ENCODE measurements around the gene RASSF4.

Gene RASSF4

DNA sequence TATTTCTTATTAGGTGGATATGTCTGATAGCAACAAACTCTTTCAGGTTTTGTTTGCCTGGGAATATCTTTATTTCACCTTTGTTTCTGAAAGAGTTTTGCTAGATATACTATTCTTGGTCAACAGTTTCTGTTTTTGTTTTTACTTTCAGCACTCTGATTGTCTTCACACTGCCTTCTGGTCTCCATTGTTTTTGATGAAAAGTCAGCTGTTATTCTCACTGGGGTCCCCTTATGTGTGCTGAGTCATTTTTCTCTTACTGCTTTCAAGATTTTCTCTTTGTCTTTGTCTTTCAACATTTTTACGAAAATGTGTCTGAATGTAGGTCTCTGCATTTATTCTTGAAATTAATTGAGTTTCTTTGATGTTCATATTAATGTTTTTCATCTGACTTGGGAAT, 15.2 kb upstream of the RASSF4 start:
- in situ Hi-C loops (cut with HindIII; ENCODE audit: low sequenced_read_pairs): no loop called here

DNA sequence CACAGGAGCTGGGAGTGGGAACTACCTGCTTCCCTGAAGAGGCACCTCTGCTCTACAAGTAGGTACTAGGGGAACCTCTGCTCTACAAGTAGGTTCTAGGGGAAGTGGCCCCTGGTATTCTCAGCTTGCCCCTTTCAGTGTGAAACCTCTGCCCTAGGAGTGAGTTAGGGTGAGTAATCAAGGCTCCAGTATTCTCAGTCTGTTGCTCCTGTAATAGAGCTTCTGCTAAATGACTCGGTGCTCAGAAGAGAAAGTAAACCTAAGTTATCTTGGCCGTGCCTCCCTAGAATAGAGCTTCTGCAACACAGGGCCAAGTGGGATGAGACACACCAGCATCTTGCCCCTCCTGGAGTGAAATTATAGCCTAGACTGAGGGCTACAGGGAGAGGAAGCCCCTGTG, 13.4 kb upstream of the RASSF4 start:
- in situ Hi-C loops (cut with HindIII; ENCODE audit: low sequenced_read_pairs): no loop called here

GRCh38 chr10:44947371-44948152, 12.0 kb upstream of the RASSF4 start:
- in situ Hi-C loops (cut with HindIII; ENCODE audit: low sequenced_read_pairs): no loop called here

DNA sequence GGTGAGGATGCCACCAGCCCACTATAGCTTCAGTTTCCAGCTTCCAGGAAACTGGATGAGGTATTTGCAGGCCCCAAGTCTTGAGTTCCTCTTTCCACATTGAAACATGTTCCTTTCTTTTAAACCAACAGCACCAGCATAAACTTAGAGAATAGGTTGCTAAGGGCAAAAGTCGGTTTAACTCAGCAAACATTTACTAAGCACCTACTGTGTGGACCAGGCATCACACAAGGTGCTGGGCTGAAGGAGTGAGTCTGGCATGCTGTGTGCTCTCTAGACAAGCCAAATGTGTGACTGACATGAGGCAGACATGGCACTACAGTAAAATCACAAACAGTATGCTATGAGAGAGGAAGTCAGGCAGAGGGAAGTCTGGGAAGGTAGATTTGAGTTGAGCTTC, 11.0 kb upstream of the RASSF4 start:
- in situ Hi-C loops (cut with HindIII; ENCODE audit: low sequenced_read_pairs): no loop called here

- in situ Hi-C loops (cut with HindIII; ENCODE audit: low sequenced_read_pairs): no loop called here
These were observed 10.3 kb upstream of the RASSF4 start for GRCh38 chr10:44949127-44949802.

DNA sequence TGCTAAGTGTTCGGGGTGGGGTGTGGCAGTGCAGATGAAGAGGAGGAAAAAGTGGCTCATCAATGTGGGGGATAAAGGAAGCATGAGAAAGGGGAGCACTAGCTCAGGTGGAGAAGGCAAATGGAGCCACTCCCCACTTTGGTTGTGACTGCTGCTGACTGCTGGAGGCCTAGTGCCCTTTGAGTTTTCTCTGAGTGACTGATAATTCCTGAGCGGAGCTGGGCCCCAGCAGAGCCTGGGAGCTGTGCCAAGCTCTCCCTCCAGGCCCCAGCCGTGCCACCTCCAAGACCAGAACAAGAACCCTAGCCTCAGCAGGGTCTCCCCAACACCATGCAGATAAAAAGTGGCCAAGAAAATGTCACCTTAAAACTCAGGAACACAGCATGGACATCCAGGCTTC, 9.7 kb upstream of the RASSF4 start:
- in situ Hi-C loops (cut with HindIII; ENCODE audit: low sequenced_read_pairs): no loop called here

GRCh38 chr10:44950326-44951225, 9.0 kb upstream of the RASSF4 start:
- in situ Hi-C loops (cut with HindIII; ENCODE audit: low sequenced_read_pairs): no loop called here

GRCh38 chr10:44951576-44952226, 7.9 kb upstream of the RASSF4 start:
- in situ Hi-C loops (cut with HindIII; ENCODE audit: low sequenced_read_pairs): no loop called here

GRCh38 chr10:44952779-44953231, 6.8 kb upstream of the RASSF4 start:
- in situ Hi-C loops (cut with HindIII; ENCODE audit: low sequenced_read_pairs): no loop called here

GRCh38 chr10:44954042-44954441, 5.6 kb upstream of the RASSF4 start:
- in situ Hi-C loops (cut with HindIII; ENCODE audit: low sequenced_read_pairs): no loop called here

DNA sequence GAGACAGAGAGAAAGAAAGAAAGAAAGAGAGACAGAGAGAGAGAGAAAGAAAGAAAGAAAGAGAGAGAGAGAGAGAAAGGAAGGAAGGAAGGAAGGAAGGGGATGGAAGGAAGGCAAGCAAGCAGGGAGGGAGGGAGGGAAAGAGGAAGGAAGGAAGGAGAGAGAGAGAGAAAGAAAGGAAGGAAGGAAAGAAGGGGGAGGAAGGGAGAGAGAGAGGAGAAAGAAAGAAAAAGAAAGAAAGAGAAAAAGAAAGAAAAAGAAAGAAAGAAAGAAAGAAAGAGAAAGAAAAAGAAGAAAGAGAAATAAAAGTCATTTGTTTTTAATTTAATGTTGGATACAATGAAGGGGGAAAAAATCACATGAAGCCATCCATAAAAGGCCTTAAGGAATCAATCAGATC, 4.6 kb upstream of the RASSF4 start:
- in situ Hi-C loops (cut with HindIII; ENCODE audit: low sequenced_read_pairs): no loop called here

- in situ Hi-C loops (cut with HindIII; ENCODE audit: low sequenced_read_pairs): no loop called here
These were observed 4.1 kb upstream of the RASSF4 start for GRCh38 chr10:44955413-44956070.

DNA sequence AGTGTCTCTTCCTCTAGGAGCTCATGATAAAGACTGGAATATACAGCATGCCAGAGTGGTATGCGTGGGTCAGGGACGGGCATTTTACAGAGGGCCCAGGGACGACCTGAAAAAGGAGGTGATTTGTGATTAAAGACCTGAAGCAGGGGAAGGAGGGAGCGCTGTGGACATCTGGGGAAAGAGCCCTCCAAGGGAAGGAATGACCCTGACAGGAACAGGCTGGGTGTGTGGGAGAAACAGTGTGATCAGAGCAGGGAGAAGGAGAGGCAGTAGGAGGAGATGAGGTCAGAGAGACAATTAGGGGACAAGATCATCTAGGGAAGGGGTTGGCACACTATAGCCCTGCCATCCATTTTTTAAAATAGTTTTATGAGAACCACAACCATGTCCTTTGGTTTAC, 3.4 kb upstream of the RASSF4 start:
- in situ Hi-C loops (cut with HindIII; ENCODE audit: low sequenced_read_pairs): no loop called here

DNA sequence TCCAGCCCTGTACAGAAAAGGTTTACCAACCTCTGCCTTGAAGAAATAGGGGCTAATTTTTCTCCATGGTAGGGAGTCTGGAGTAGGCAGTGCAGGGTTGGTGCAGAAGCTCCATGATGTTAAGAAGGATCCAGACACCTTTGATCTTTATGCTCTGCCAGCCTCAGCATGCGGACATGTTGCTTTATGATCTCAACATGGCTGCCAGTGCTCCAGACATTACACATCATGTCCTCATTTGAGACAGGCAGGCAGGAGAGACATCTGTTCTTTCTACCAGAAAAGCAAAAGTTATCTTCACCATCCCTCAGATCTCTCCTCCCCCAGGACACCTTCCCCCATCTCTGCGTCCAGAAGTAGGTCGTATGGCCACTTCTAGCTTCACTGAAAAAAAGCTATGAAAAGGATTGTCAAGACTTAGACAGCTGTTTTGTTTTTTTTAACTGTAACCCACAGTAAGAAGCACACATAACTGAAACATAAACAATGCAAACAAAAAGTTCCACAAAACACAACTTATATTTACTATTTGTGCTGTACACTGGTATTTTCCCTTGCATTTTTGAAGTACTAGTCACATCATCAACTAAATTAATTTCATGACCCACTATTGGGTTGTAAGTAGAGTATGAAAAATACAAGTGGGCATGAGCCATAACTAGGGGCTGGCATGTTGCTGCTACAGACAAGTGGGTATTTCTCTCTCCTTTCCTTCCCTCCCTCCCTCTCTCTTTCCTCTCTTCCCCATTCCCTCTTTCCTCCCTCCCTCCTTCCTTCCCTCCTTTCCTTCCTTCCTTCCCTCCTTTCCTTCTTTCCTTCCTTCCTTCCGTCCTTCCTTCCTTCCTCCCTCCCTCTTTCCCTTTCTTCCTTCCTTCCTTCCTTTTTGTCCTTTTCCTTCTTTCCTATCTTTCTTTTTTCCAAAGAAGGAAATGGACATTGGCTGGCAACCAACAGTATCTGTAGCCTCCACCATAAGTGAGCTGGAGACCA, 2.6 kb upstream of the RASSF4 start:
- in situ Hi-C loops (cut with HindIII; ENCODE audit: low sequenced_read_pairs): no loop called here

GRCh38 chr10:44958196-44958897, 1.3 kb upstream of the RASSF4 start:
- in situ Hi-C loops (cut with HindIII; ENCODE audit: low sequenced_read_pairs): no loop called here

DNA sequence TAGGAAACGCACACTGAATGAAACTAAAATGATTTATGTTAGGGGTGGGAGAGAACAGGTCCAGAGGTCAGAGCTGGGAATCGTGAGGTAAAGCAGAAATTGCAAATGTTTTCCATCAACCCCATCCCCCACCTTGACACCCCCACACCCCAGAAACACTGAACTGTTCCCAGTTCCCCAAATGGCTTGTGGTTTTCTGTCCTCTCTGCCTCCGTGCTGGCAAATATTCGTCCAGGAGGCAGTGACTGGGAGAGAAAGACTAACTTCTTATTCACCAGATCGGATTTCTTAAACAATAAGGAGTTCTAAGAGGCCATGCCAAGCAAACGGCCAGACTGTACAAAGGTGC, 730 bp upstream of the RASSF4 start:
- in situ Hi-C loops (cut with HindIII; ENCODE audit: low sequenced_read_pairs): no loop called here

- in situ Hi-C loops (cut with HindIII; ENCODE audit: low sequenced_read_pairs): no loop called here
These were observed 472 bp downstream of the RASSF4 start for GRCh38 chr10:44960088-44960460.

DNA sequence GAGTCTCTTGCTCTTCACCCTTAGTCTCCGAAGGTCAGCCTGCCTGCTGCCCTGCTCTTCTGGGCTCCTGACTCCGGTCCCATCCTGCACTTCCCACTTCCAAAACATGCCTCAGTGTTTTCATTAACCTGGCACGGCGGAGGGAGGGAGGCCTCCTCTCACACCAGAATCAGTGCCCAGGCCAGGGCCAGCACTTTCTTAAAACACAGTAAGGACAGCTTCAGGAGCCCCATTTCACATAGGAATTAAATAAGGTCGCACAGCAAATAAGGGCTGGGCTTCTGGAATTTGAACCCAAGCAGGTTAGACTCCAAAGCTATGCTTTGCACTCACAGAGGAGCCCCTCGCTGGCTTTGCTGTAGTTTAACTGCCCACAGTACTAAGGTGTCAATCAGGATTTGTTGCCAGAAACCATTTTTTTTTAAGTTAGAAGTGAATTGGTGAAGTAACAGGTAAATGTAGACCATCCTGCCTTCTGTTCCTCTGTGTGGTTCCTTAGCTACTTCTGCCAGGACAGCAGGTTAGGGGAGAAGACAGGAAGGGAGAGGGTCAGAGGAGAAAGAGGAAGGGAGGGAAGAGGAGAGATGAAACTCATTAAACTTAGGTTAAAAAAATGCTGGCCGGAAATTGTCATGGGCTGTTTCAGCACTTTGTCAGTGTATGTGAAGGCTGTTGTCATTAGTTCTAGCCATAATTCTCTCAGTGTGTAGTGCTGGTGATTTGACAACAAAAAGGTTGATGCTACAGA, 1.1 kb downstream of the RASSF4 start:
- in situ Hi-C loops (cut with HindIII; ENCODE audit: low sequenced_read_pairs): no loop called here
